ENCODE results near the gene N4BP3. TPM values are rescaled to one million over a fixed set of nuclear protein-coding genes. Genes with fewer than 3 reads are reported as not detected.

N4BP3 gene
- total and polyA plus RNA-seq, 2 of the 13 experiments (the other 11 are each of a cell fraction or from before 2014, with no cell fraction given), result 0.13 TPM; not detected in 1

- no peak for TF ChIP-seq TBX2 (CRISPR knock-in tag; IDR thresholded peaks at IDR 0.05; ENCODE audit: borderline replicate concordance)
- TF ChIP-seq, protein P1, sequence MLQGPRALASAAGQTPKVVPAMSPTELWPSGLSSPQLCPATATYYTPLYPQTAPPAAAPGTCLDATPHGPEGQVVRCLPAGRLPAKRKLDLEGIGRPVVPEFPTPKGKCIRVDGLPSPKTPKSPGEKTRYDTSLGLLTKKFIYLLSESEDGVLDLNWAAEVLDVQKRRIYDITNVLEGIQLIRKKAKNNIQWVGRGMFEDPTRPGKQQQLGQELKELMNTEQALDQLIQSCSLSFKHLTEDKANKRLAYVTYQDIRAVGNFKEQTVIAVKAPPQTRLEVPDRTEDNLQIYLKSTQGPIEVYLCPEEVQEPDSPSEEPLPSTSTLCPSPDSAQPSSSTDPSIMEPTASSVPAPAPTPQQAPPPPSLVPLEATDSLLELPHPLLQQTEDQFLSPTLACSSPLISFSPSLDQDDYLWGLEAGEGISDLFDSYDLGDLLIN (CRISPR knock-in tag; IDR thresholded peaks at IDR 0.05; ENCODE audit: borderline replicate concordance), result no peak
- no peak for TF ChIP-seq ZNF710 (CRISPR knock-in tag; IDR thresholded peaks at IDR 0.05; ENCODE audit: borderline replicate concordance)
Observed at GRCh38 chr5:178078197-178079010, 34.9 kb upstream of the N4BP3 start (continued).

DNA sequence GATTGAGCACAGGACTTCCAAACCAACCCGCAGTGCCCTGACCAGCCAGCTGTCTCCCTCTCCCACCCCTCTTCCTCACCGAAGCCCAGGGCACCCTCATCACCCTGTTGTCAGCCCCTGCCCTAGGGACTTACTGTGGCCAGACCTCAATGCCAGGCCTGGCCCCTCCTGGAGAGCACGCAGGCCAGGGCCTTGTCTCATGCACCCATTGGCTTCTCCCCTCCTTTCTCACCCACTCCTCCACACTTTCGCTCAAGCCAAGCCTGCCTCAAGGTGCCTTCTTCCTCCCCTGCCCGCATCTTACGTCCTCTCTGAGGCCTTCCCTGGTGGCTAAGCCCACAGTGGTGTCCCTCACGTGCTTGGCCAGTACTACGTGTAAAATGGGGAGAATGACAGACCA, 33.3 kb upstream of the N4BP3 start:
- BruUV-seq (replicated peaks), result no TSS peak
- H4K20me1 ChIP-seq (ENCODE audit: insufficient read depth, low read length), result no peaks in the 10 kb centered on the region
- POLR2A ChIA-PET, result no interaction called here
- no peak overlapping the region for H3K9ac ChIP-seq (ENCODE audit: insufficient read depth, low read depth, low read length)
- CTCF ChIA-PET (ENCODE audit: low intra/inter-chr PET ratio, low total read pairs), result no interaction called here
- no peak overlapping the region for H2AFZ ChIP-seq (ENCODE audit: low read length)
- no peak for FAIRE-seq
- H3K36me3 ChIP-seq (replicated peaks in 1 of 2; ENCODE audit: control insufficient read depth in 1 of 2, insufficient read depth in 2 of 2, low read length in 2 of 2), result no peaks in the 10 kb centered on the region
- no peaks in the 10 kb centered on the region for H3K79me2 ChIP-seq (ENCODE audit: insufficient read depth, low read length)
- peaks cover 1 to 31% of the 10 kb centered on the region in 2 experiments; a peak in 3 of 5 replicates for H3K27me3 ChIP-seq (ENCODE audit: control insufficient read depth in 1 of 2, insufficient read depth in 2 of 2, low read length in 2 of 2)
- H3K4me2 ChIP-seq (ENCODE audit: low read depth, low read length), result no peak overlapping the region
- DNase-seq (ENCODE audit: low spot score), result no peak
- H3K27ac ChIP-seq (ENCODE audit: extremely low read length, insufficient read depth, low read length), result no peak overlapping the region
- in situ Hi-C loops (cut with HindIII; ENCODE audit: extremely low pct_ligation_motif_present, low pct_unique_long_range_greater_than_20kb) (no loop called here), intact Hi-C loops (cut with micrococcal nuclease; ENCODE audit: unreplicated experiment) (no loop called here)
- 0 out of 2 replicates have a peak, but pooled peaks cover 6% of the 10 kb centered on the region for H3K4me1 ChIP-seq (ENCODE audit: insufficient read depth, low read length)
- no peak overlapping the region for H3K4me3 ChIP-seq (replicated peaks in 1 of 3; ENCODE audit: insufficient read depth in 1 of 3, low read depth in 2 of 3, low read length in 3 of 3)
- H3K9me3 ChIP-seq (ENCODE audit: low read length), result no peaks in the 10 kb centered on the region
- no peak for ATAC-seq
- 28% methylated on average over 8 of the region's 8 CpGs for WGBS (ENCODE audit: low lambda C conversion rate)
- no peak for TF ChIP-seq ZNF230 (CRISPR knock-in tag; IDR thresholded peaks at IDR 0.05)
- TF ChIP-seq ZNF30 (CRISPR knock-in tag; IDR thresholded peaks at IDR 0.05), result no peak
- no peak for TF ChIP-seq CCDC6 (CRISPR knock-in tag; IDR thresholded peaks at IDR 0.05)
- TF ChIP-seq ZNF367 (CRISPR knock-in tag; IDR thresholded peaks at IDR 0.05; ENCODE audit: borderline replicate concordance), result no peak
- no peak for TF ChIP-seq CHD2 (IDR thresholded peaks at IDR 0.05; ENCODE audit: low read depth, low read length)
- no peak for TF ChIP-seq HIVEP1 (CRISPR knock-in tag; IDR thresholded peaks at IDR 0.05)
- no peak for TF ChIP-seq ZSCAN20 (CRISPR knock-in tag; IDR thresholded peaks at IDR 0.05; ENCODE audit: borderline replicate concordance)
- no peak for TF ChIP-seq ZNF639 (CRISPR knock-in tag; conservative IDR thresholded peaks at IDR 0.05)
- no peak for TF ChIP-seq ZNF589 (CRISPR knock-in tag; conservative IDR thresholded peaks at IDR 0.05)
- TF ChIP-seq ZNF737 (CRISPR knock-in tag; IDR thresholded peaks at IDR 0.05; ENCODE audit: borderline replicate concordance), result no peak
- TF ChIP-seq ADNP (CRISPR knock-in tag; IDR thresholded peaks at IDR 0.05), result no peak
- TF ChIP-seq ZNF839 (CRISPR knock-in tag; IDR thresholded peaks at IDR 0.05; ENCODE audit: borderline replicate concordance), result no peak
